ENCODE measurements around the gene TUT1.
A peak's percentile ranks its signal among the peaks of the same experiment; 100 is the strongest.

Gene TUT1

DNA sequence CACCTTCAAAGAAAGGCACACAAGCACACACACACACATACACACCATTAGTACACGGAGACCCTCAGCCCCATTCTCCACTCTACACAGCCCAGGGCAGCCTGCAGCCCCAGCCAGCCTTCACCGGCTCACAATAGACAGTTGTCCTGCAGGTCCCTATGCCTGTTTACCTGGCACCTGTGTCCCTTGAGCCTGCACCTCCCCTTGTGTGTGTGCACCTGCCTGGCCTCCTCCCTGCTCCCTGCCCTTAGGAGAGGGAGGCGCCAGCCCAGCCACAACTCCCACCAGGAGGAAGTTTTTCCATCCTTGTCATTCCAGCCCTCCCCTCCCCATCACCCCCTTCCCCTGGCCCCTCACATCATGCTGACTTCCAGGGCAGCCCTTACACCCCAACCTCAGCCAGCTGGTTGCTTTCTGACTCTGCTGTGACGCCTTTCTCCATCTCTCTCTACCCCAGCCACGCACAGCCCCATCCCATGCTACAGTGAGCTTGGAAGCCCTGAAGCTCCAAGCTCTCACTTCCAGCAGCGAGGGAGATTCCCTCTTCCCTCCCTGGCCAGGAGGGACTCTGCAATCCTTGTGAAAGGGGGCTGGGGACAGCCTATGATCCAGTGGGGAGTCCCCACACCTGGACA is 49.1 kb downstream of the TUT1 start:
- H3K9ac ChIP-seq (ENCODE audit: low read length), result peak overlapping the region; percentile 92
- peak overlapping the region; percentile 59 to 99 for H3K4me3 ChIP-seq (ENCODE audit: low read depth in 1 of 2, low read length in 2 of 2)
- peaks cover 56% of the 10 kb centered on the region for H3K4me1 ChIP-seq (ENCODE audit: insufficient read depth, low read length)
- no peaks in the 10 kb centered on the region for H3K9me3 ChIP-seq (ENCODE audit: low read length)
- no peaks in the 10 kb centered on the region for H3K27me3 ChIP-seq (ENCODE audit: control insufficient read depth in 1 of 2, insufficient read depth in 2 of 2, low read length in 2 of 2)
- peaks cover 6% of the 10 kb centered on the region for H3K36me3 ChIP-seq (ENCODE audit: insufficient read depth, low read length)
- H3K27ac ChIP-seq (ENCODE audit: low read depth, low read length), result peak overlapping the region; percentile 98

DNA sequence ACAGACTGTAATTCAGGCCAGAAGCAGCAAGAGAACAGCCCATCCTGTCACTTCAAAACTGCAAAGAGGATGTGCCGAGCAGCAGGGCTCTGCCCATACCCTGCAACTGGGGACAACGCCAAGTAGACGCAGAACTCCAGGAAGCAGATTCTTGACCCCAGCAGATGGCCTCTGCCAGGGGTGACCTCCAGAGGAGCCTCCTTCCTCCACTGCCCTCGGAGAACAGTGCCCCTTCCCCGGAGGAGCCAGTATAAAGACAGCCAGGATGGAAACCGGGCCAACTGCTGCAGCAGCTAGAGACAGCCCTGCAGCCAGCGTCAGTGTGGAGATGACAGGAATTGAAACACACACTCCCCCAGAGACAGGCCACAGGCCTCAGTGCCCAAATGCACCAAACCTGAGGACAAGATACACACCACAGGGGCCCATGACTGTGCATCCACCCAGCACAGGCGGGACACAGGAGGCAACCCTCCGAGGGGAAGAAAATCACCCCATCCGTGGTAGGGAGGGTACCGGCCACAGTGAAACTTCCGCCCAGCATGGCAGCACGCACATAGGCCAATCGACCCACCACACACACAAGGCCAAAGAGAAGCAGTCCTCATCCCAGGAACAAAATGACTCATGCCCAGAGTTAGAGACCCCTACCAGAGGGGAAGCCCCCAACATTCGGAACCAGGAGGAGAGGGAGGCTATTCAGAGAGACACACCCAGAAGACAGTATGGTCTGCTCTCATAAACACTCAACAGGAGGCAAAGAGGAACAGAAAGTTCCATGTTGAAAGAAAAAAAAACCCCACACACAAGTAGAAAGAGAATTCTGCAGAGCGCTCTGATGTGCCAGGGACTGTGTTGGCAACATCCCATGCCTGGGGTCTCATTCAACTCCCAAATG is 50.3 kb downstream of the TUT1 start:
- peaks cover 10% of the 10 kb centered on the region for H3K36me3 ChIP-seq (ENCODE audit: insufficient read depth, low read length)
- peaks cover 64% of the 10 kb centered on the region for H3K4me1 ChIP-seq (ENCODE audit: insufficient read depth, low read length)
- H3K27ac ChIP-seq (ENCODE audit: low read depth, low read length), result peak overlapping the region; percentile 98
- peak overlapping the region in 1 of 2 donors; percentile 99 for H3K4me3 ChIP-seq (ENCODE audit: low read depth in 1 of 2, low read length in 2 of 2)
- no peaks in the 10 kb centered on the region for H3K9me3 ChIP-seq (ENCODE audit: low read length)
- no peaks in the 10 kb centered on the region for H3K27me3 ChIP-seq (ENCODE audit: control insufficient read depth in 1 of 2, insufficient read depth in 2 of 2, low read length in 2 of 2)
- H3K9ac ChIP-seq (ENCODE audit: low read length), result peak overlapping the region; percentile 92

DNA sequence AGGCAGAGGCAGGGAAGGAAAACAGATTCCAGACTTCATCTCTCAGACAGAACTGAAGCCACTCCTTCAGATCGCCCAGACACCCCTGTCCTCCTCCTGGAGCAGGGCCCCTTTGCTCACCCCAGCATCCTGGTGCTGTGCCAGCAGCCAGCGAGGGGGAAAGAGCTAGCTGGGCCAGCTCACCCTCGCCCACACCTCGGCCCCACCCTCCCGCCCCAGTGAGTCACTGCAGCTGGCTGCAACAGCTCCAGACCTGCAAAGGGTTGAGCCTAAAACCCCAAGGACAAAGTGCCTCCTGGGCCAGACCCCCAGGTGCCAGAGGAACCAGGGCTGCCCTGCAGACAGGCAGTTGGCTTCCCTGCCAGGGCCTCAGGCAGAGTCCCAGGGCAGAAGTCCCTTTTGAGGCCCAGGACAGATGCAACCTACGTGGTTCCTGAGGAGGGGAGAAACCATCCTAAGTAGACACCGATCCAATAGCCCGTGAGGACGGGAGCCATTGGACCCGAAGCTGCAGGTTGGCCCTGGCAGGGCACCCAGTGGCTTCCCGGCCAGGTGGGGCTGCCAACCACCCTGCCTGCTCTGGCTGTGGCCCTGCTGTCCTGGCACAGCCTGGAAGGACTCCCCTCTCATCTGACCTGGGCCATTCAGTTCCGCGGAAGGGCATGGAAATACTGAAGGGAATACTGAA is 51.9 kb downstream of the TUT1 start:
- Histone ChIP-seq H3K36me3 (ENCODE audit: insufficient read depth, low read length) (peaks cover 27% of the 10 kb centered on the region), H3K9me3 (ENCODE audit: low read length) (no peaks in the 10 kb centered on the region), H3K27ac (ENCODE audit: low read depth, low read length) (peak overlapping the region; percentile 98), H3K27me3 (ENCODE audit: control insufficient read depth in 1 of 2, insufficient read depth in 2 of 2, low read length in 2 of 2) (no peaks in the 10 kb centered on the region), H3K4me1 (ENCODE audit: insufficient read depth, low read length) (peaks cover 72% of the 10 kb centered on the region), H3K4me3 (ENCODE audit: low read depth in 1 of 2, low read length in 2 of 2) (peak overlapping the region; percentile 27 to 64), H3K9ac (ENCODE audit: low read length) (peak overlapping the region; percentile 30)

DNA sequence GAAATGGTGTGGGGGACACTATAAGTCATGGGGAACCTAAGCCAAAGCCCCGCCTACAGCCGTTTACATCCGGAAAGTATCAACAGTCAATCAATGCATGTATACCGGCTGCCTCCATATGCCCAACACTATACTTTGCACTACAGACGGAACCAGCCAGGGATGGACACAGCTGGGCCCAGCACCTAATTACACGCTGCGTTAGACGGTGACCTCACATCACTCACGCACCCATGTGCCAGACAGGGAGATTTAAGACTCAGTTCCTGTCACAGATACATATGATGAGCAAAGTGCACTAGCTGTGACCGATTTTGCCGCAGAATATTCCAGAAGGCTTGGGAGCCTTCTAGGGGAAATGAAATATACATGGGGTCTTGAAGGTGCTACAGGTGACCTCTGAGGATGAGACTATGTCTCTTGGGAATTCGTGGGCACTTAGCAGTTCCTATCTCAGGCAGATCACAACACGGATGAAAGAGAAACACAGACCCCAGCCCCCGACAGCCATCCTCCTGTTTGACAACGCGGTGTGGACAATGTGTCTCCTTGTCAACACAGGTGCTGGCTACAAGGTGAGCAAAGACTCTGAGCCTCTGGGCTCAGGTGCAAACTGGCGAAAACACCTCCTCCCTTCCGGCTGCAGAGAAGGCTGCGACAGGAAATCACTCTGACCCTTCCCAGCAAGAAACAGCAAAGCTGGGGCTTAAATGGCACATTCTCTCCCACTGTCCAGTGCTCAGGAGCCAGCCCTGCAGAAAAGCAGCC is 52.7 kb downstream of the TUT1 start:
- peaks cover 72% of the 10 kb centered on the region for H3K4me1 ChIP-seq (ENCODE audit: insufficient read depth, low read length)
- H3K4me3 ChIP-seq (ENCODE audit: low read depth in 1 of 2, low read length in 2 of 2), result peak overlapping the region; percentile 21 to 57
- H3K9me3 ChIP-seq (ENCODE audit: low read length), result no peaks in the 10 kb centered on the region
- H3K27ac ChIP-seq (ENCODE audit: low read depth, low read length), result peak overlapping the region; percentile 72
- no peaks in the 10 kb centered on the region for H3K27me3 ChIP-seq (ENCODE audit: control insufficient read depth in 1 of 2, insufficient read depth in 2 of 2, low read length in 2 of 2)
- peak overlapping the region; percentile 2 for H3K9ac ChIP-seq (ENCODE audit: low read length)
- H3K36me3 ChIP-seq (ENCODE audit: insufficient read depth, low read length), result peaks cover 34% of the 10 kb centered on the region

DNA sequence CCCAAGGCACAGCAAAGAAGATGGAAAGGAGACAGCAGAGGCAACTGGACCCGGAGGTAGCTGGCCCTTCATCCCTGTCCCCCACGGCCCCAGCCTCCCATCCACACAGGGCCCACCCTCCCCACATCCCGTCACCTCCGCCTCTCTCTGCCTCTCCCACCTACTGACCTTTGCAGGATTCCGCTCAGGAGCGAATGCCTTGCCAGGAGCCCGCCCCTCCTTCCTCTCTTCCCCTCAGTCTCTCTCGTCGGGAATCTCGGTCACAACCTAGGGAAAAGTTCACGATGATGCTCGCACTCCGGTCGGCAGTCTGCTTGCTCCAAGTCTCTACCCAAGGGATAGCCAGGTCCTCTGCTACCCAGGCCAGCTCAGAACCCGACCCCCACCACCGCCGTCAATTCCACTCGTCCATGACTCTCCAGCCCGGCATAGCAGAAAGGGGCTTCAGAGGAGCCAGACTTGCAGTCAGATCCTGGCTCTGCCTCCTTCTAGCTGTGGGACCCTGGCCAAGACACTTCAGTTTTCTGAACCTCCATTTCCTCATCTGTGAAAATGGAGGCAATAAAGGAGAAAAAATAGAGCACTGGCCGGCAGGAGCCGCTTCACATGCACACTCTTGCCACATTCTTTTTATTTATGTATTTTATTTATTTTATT is 54.9 kb downstream of the TUT1 start:
- H3K27ac ChIP-seq (ENCODE audit: low read depth, low read length), result peak overlapping the region; percentile 8
- peaks cover 65% of the 10 kb centered on the region for H3K4me1 ChIP-seq (ENCODE audit: insufficient read depth, low read length)
- H3K27me3 ChIP-seq (ENCODE audit: control insufficient read depth in 1 of 2, insufficient read depth in 2 of 2, low read length in 2 of 2), result no peaks in the 10 kb centered on the region
- H3K4me3 ChIP-seq (ENCODE audit: low read depth in 1 of 2, low read length in 2 of 2), result peak overlapping the region in 1 of 2 donors; percentile 30
- H3K9me3 ChIP-seq (ENCODE audit: low read length), result no peaks in the 10 kb centered on the region
- H3K9ac ChIP-seq (ENCODE audit: low read length), result no peak overlapping the region
- H3K36me3 ChIP-seq (ENCODE audit: insufficient read depth, low read length), result peaks cover 57% of the 10 kb centered on the region

DNA sequence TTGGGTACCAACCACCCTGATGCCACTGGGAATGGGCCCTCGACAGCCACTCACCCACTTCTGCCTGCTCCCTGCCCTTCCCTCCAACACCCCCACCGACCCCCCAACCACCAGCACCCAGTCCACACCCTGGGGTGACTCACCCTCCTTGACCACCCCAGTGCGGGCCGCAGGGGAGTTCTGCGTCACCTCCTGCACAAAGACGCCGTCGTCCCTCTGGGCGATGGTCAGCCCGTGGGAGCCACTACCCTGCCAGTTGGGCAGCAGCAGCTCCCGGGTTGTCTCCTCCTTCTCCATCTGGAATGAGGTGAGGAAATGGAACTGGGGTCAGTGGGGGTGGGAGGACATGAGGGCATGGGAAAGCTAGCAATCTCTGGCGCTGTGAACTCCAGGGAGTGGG is 55.5 kb downstream of the TUT1 start:
- peaks cover 65% of the 10 kb centered on the region for H3K4me1 ChIP-seq (ENCODE audit: insufficient read depth, low read length)
- no peaks in the 10 kb centered on the region for H3K27me3 ChIP-seq (ENCODE audit: control insufficient read depth in 1 of 2, insufficient read depth in 2 of 2, low read length in 2 of 2)
- H3K27ac ChIP-seq (ENCODE audit: low read depth, low read length), result no peak overlapping the region

DNA sequence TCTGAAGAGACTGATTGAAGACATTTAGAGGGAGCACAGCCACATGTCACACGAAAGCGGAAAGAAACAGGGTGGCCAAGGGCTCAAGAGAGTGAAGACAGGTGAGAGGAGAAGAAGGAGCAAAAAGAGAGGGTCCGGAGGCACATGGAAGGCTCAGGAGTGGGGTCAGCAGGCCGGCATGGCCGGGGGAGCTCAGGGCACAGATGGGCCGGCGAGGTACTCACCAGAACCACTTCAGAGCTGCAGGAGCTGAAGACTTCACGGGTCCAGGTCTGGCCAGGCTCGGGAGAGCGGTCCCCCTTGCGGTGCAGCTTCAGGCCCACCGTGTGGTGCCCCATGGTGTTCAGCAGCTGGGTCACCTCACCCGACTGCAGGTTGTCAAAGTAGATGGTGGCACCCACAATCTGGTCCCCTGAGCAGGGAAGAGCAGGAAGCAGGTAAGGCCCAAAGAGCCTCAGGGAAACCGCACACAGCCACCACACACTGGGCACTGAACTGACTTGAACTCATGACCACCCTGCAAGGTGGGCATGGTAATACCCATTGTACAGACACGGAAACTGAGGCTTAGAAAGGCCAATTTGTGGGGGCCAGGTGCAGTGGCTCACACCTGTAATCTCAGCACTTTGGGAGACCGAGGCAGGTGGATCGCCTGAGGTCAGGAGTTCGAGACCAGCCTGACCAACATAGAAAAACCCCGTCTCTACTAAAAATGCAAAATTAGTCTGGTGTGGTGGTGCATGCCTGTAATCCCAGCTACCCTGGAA is 56.4 kb downstream of the TUT1 start:
- Histone ChIP-seq H3K36me3 (ENCODE audit: insufficient read depth, low read length) (peaks cover 71% of the 10 kb centered on the region), H3K9ac (ENCODE audit: low read length) (no peak overlapping the region), H3K27ac (ENCODE audit: low read depth, low read length) (no peak overlapping the region), H3K4me1 (ENCODE audit: insufficient read depth, low read length) (peaks cover 63% of the 10 kb centered on the region), H3K9me3 (ENCODE audit: low read length) (no peaks in the 10 kb centered on the region), H3K27me3 (ENCODE audit: control insufficient read depth in 1 of 2, insufficient read depth in 2 of 2, low read length in 2 of 2) (no peaks in the 10 kb centered on the region), H3K4me3 (ENCODE audit: low read depth in 1 of 2, low read length in 2 of 2) (no peak overlapping the region)

More for the DNA sequence above, 55.5 kb downstream of the TUT1 start:
- peaks cover 63% of the 10 kb centered on the region for H3K36me3 ChIP-seq (ENCODE audit: insufficient read depth, low read length)
- no peaks in the 10 kb centered on the region for H3K9me3 ChIP-seq (ENCODE audit: low read length)
- H3K9ac ChIP-seq (ENCODE audit: low read length), result no peak overlapping the region
- peak overlapping the region in 1 of 2 donors; percentile 30 for H3K4me3 ChIP-seq (ENCODE audit: low read depth in 1 of 2, low read length in 2 of 2)

DNA sequence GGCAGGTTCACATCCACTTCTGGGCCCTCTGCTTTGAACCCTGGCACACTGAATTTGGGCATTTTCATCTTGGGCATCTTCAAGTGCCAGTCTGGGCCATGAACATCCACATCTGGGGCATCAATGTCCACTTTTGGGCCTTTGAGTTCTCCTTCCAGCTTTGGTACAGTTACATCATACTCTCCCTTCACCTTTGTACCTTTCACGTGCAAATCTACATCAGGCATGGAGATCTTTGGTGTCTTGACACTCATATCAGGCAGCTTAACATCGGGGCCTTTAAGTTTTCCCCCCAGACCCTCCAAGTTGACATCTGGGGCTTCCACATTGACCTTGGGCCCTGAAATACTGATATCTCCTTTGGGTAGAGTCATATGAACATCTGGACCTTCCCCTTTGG is 59.2 kb downstream of the TUT1 start:
- Histone ChIP-seq H3K27me3 (ENCODE audit: control insufficient read depth in 1 of 2, insufficient read depth in 2 of 2, low read length in 2 of 2) (no peaks in the 10 kb centered on the region), H3K4me3 (ENCODE audit: low read depth in 1 of 2, low read length in 2 of 2) (no peak overlapping the region), H3K27ac (ENCODE audit: low read depth, low read length) (no peak overlapping the region), H3K9me3 (ENCODE audit: low read length) (no peaks in the 10 kb centered on the region), H3K36me3 (ENCODE audit: insufficient read depth, low read length) (peaks cover 88% of the 10 kb centered on the region), H3K9ac (ENCODE audit: low read length) (no peak overlapping the region), H3K4me1 (ENCODE audit: insufficient read depth, low read length) (peaks cover 44% of the 10 kb centered on the region)
